ENCODE data around the gene GTPBP1. TPM values are rescaled to one million over a fixed set of nuclear protein-coding genes. Genes with fewer than 3 reads are reported as not detected.

The GTPBP1 gene
- total RNA-seq, 1 experiment from 2014 or later: 108 TPM

DNA sequence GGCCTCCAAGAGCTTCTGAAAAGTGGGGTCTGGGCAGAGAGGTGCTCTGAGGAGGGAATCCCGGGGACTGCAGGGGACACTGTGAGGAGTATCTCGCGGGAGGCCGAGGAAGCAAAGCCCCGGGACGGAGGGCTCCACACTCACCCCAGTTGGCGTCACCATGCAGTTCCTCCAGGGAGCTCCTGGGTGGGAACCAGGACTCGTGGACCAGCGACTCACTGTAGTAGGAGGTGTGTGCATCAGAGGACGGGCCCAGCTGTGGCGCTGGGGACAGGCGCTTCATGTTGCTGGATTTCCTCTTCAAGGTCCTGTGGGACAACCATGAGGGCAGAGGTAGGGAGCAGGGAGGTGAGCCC lies 45.3 kb downstream of the GTPBP1 start:
- Mint-ChIP-seq H3K27ac (no peak overlapping the region), H3K27me3 (ENCODE audit: low read depth) (peaks cover 2% of the 10 kb centered on the region; the same call in 1 of the 2 replicates), H3K4me3 (no peak overlapping the region), H3K36me3 (ENCODE audit: insufficient read depth in 1 of 3, low read depth in 3 of 3) (peaks cover 0 to 23% (median 5%) of the 10 kb centered on the region in 3 experiments; a peak in 4 of 7 replicates), H3K4me1 (peaks cover 15 to 16% of the 10 kb centered on the region in 2 experiments), H3K9me3 (no peaks in the 10 kb centered on the region)
- Histone ChIP-seq H3K14ac (ENCODE audit: insufficient read depth, low read length) (no peak overlapping the region), H4K5ac (ENCODE audit: insufficient read length, low read depth, low read length) (no peak overlapping the region), H3K79me2 (ENCODE audit: insufficient read depth, low read length) (no peaks in the 10 kb centered on the region), H3K27ac (ENCODE audit: insufficient read length, low read depth, low read length) (no peak overlapping the region), H2AFZ (ENCODE audit: low read length) (no peak overlapping the region), H4K91ac (ENCODE audit: insufficient read length, low read depth, low read length) (no peak overlapping the region), H3K56ac (ENCODE audit: insufficient read length, low read depth, low read length) (no peak overlapping the region), H3K9me3 (ENCODE audit: control insufficient read depth, low read depth, low read length) (no peaks in the 10 kb centered on the region), H2BK5ac (ENCODE audit: insufficient read length, low read length) (no peak overlapping the region), H3K79me1 (ENCODE audit: insufficient read depth, low read depth, low read length, poor library complexity, severe bottlenecking) (no peaks in the 10 kb centered on the region), H3K18ac (ENCODE audit: insufficient read length, low read depth, low read length) (no peak overlapping the region), H2BK12ac (ENCODE audit: insufficient read length, low read depth, low read length) (no peak overlapping the region), H3K23ac (ENCODE audit: insufficient read length, low read depth, low read length) (no peak overlapping the region), H3K23me2 (ENCODE audit: insufficient read length, low read depth, low read length, poor library complexity, severe bottlenecking) (peaks cover 9% of the 10 kb centered on the region), H2BK120ac (ENCODE audit: low read depth, low read length, poor library complexity, severe bottlenecking) (no peak overlapping the region), H3K27me3 (ENCODE audit: insufficient read depth, low read length) (no peaks in the 10 kb centered on the region; the same call in 1 of the 2 replicates), H3K4me2 (ENCODE audit: insufficient read depth, insufficient read length, low read length) (no peak overlapping the region), H3T11ph (ENCODE audit: low read length) (no peak overlapping the region), H3K4me1 (ENCODE audit: insufficient read depth, low read length) (peaks cover 5% of the 10 kb centered on the region; the same call in 1 of the 2 replicates), H2AK5ac (ENCODE audit: insufficient read length, low read length) (no peak overlapping the region), H2BK20ac (ENCODE audit: low read depth, low read length, poor library complexity, severe bottlenecking) (no peak overlapping the region), H4K20me1 (ENCODE audit: control insufficient read depth, insufficient read depth, insufficient read length) (no peaks in the 10 kb centered on the region), H4K8ac (replicated peaks; ENCODE audit: insufficient read length, low read depth, low read length) (no peak overlapping the region), H3K9ac (ENCODE audit: extremely low read depth, insufficient read length, low read length) (no peak overlapping the region), H2BK15ac (ENCODE audit: low read depth, low read length) (no peak overlapping the region), H3K4ac (ENCODE audit: low read depth, low read length) (no peak overlapping the region)
- TF ChIP-seq, protein P1, sequence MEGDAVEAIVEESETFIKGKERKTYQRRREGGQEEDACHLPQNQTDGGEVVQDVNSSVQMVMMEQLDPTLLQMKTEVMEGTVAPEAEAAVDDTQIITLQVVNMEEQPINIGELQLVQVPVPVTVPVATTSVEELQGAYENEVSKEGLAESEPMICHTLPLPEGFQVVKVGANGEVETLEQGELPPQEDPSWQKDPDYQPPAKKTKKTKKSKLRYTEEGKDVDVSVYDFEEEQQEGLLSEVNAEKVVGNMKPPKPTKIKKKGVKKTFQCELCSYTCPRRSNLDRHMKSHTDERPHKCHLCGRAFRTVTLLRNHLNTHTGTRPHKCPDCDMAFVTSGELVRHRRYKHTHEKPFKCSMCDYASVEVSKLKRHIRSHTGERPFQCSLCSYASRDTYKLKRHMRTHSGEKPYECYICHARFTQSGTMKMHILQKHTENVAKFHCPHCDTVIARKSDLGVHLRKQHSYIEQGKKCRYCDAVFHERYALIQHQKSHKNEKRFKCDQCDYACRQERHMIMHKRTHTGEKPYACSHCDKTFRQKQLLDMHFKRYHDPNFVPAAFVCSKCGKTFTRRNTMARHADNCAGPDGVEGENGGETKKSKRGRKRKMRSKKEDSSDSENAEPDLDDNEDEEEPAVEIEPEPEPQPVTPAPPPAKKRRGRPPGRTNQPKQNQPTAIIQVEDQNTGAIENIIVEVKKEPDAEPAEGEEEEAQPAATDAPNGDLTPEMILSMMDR (conservative IDR thresholded peaks at IDR 0.05): no peak
- no CpG with 5 or more reads among the region's 12 CpGs for WGBS (ENCODE audit: extremely low coverage, insufficient read length, low lambda C conversion rate)
- DNase-seq: no peak

All from H9 (cell line).